PC-9 (cell line): ENCODE measurements around the gene RALGPS1. TPM values are rescaled to one million over a fixed set of nuclear protein-coding genes. Genes with fewer than 3 reads are reported as not detected.

ENCODE experiments used
- BruUV-seq: library from RNA; stranded (reverse); fragments of 400-500 nt; replicated peaks from 2 replicates; lab custom pipeline; 2021; lab: Mats Ljungman, UMichigan
- CTCF ChIA-PET: fragments of 300-600 bp; sonication (Branson Sonifier 250); formaldehyde crosslinking; loops from one replicate; lab custom pipeline; 2022; ENCODE audit warnings: antibody characterized with exemption; lab: Charles Lee
- POLR2A ChIA-PET: fragments of 300-600 bp; sonication (Branson Sonifier 250); formaldehyde crosslinking; loops from one replicate; lab custom pipeline; 2022; ENCODE audit warnings: antibody characterized with exemption; ENCODE audit not compliant: unreplicated experiment; lab: Charles Lee
- DNase-seq, 2 experiments: peaks; one replicate each; pipeline versions ENCODE4 v3.0.0 to v3.0.0-alpha.2; 2015 to 2022; ENCODE audit warnings: mixed read lengths in 1 of 2
- H2AFZ ChIP-seq: fragments of 200-600 bp; sonication (generic); 2 replicates; pipeline ENCODE4 v1.8.1; 2017; ENCODE audit warnings: antibody characterized with exemption
- H3F3A ChIP-seq: fragments of 200-600 bp; sonication (generic); 2 replicates; pipeline ENCODE4 v1.8.1; 2017; ENCODE audit warnings: antibody characterized with exemption, mild to moderate bottlenecking, low read depth; ENCODE audit not compliant: insufficient read depth
- H3K27ac ChIP-seq: fragments of 200-600 bp; sonication (generic); 2 replicates; pipeline ENCODE4 v1.6.1; 2016; ENCODE audit warnings: mixed run types
- H3K27me3 ChIP-seq: fragments of 200-600 bp; sonication (generic); 2 replicates; pipeline ENCODE4 v1.6.1; 2016; ENCODE audit warnings: low read depth, mixed run types; ENCODE audit not compliant: insufficient read depth
- H3K36me3 ChIP-seq: fragments of 200-600 bp; sonication (generic); 2 replicates; pipeline ENCODE4 v1.6.1; 2016; ENCODE audit warnings: low read depth, mixed run types
- H3K4me1 ChIP-seq: fragments of 200-600 bp; sonication (generic); replicated peaks from 2 replicates; pipeline ENCODE4 v1.6.1; 2016; ENCODE audit warnings: mixed run types; ENCODE audit not compliant: insufficient read depth
- H3K4me2 ChIP-seq: fragments of 200-600 bp; sonication (generic); 2 replicates; pipeline ENCODE4 v1.6.1; 2017; ENCODE audit warnings: mixed run types
- H3K4me3 ChIP-seq: fragments of 200-600 bp; sonication (generic); 2 replicates; pipeline ENCODE4 v1.6.1; 2016; ENCODE audit warnings: mixed run types
- H3K79me2 ChIP-seq: fragments of 200-600 bp; sonication (generic); 2 replicates; pipeline ENCODE4 v1.6.1; 2017; ENCODE audit warnings: low read depth, mixed run types
- H3K9me2 ChIP-seq: fragments of 200-600 bp; sonication (generic); 2 replicates; pipeline ENCODE4 v1.8.1; 2017; ENCODE audit warnings: mild to moderate bottlenecking; ENCODE audit not compliant: insufficient read depth
- H3K9me3 ChIP-seq: fragments of 200-600 bp; sonication (generic); 2 replicates; pipeline ENCODE4 v1.8.1; 2016; ENCODE audit warnings: low read depth; ENCODE audit not compliant: insufficient read depth
- H4K20me1 ChIP-seq: fragments of 200-600 bp; sonication (generic); 2 replicates; pipeline ENCODE4 v1.8.1; 2017; ENCODE audit not compliant: insufficient read depth
- EZH2 ChIP-seq: fragments of 200-600 bp; sonication (generic); IDR thresholded peaks from 2 replicates; pipeline ENCODE4 v1.8.0; 2017; ENCODE audit warnings: antibody characterized with exemption, low read depth
- intact Hi-C: fragments of 100-400 bp; cut with micrococcal nuclease; formaldehyde crosslinking; loops from one replicate; pipeline ENCODE4 v1.10.0; 2022; ENCODE audit not compliant: unreplicated experiment
- total RNA-seq: library from RNA; stranded (reverse); gene quantifications from 2 replicates; pipeline ENCODE4 v1.2.3, GENCODE V29; 2021
- TF ChIP-seq, protein P1 (sequence below): fragments of 200-600 bp; sonication (generic); conservative IDR thresholded peaks from 2 replicates; pipeline ENCODE4 v1.6.1; 2017; ENCODE audit warnings: mixed run types, antibody characterized with exemption, mild to moderate bottlenecking, moderate library complexity

RALGPS1 gene
- total RNA-seq, 1 experiment from 2014 or later: 23.3 TPM

DNA sequence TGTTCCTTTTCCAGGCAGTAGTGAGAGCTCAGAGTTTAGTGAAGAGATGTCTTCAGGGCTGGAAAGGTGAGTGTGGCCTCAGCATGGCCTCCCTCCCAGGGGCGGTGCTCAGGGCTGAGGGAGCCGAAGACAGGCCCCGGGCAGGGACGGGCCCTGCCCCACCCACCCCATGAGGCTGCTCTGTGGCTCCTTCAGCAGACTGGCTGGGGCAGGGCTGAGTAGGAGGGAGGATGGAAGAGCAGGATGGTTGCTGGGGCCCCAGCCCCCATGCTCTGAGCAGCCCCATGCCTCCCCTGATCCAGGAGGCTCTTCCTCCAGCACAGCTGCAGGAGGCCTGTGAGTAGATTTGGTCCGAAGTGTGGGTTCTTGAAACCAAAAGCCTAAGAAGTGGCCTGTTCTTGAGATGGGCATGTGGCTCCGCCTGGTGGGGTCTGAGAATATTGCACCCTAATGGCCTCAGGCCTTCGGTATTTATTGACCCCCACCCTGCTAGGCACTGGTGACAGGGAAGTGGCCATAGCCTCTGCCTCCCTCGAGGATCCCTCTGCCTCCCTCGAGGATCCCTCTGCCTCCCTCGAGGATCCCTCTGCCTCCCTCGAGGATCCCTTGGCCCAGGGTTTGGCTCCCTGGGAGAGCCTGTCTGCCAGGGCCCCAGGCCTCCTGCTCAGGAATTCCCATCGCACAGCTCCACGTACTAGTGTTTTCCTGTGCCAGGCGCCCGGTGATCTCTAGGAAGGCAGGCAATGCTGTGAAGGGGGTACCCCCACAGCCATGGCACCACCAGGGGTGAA lies 284.6 kb downstream of the RALGPS1 start:
- H3K27ac ChIP-seq: no peak overlapping the region
- intact Hi-C loops: loop anchor here (1.0 to 5.0 kb wide), 7 partner anchors 82 to 259 kb away; no protein-coding TSS in a partner anchor
- no peaks in the 10 kb centered on the region for H3K36me3 ChIP-seq
- no peaks in the 10 kb centered on the region for H4K20me1 ChIP-seq
- BruUV-seq: no TSS peak
- H2AFZ ChIP-seq: no peak overlapping the region
- peak overlapping the region; percentile 23 for H3K4me2 ChIP-seq
- TF ChIP-seq EZH2: no peak
- TF ChIP-seq, protein P1, sequence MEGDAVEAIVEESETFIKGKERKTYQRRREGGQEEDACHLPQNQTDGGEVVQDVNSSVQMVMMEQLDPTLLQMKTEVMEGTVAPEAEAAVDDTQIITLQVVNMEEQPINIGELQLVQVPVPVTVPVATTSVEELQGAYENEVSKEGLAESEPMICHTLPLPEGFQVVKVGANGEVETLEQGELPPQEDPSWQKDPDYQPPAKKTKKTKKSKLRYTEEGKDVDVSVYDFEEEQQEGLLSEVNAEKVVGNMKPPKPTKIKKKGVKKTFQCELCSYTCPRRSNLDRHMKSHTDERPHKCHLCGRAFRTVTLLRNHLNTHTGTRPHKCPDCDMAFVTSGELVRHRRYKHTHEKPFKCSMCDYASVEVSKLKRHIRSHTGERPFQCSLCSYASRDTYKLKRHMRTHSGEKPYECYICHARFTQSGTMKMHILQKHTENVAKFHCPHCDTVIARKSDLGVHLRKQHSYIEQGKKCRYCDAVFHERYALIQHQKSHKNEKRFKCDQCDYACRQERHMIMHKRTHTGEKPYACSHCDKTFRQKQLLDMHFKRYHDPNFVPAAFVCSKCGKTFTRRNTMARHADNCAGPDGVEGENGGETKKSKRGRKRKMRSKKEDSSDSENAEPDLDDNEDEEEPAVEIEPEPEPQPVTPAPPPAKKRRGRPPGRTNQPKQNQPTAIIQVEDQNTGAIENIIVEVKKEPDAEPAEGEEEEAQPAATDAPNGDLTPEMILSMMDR: peak; percentile 97
- CTCF ChIA-PET: interaction anchor here (0.6 to 1.4 kb wide), 7 partner anchors 213 to 258 kb away, joined by 3 to 10 read pairs (median 4); no protein-coding TSS in a partner anchor
- DNase-seq: peak; percentile 77 to 83
- no peaks in the 10 kb centered on the region for H3K79me2 ChIP-seq
- H3K27me3 ChIP-seq: no peaks in the 10 kb centered on the region
- H3K4me3 ChIP-seq: no peak overlapping the region
- POLR2A ChIA-PET: interaction anchor here (0.6 kb wide), 1 partner anchor 133 kb away, joined by 6 read pairs; no protein-coding TSS in a partner anchor
- peaks cover 9% of the 10 kb centered on the region; the same call in 1 of the 2 replicates for H3F3A ChIP-seq
- H3K9me3 ChIP-seq: no peaks in the 10 kb centered on the region
- H3K4me1 ChIP-seq: peaks cover 27% of the 10 kb centered on the region
- no peaks in the 10 kb centered on the region for H3K9me2 ChIP-seq

DNA sequence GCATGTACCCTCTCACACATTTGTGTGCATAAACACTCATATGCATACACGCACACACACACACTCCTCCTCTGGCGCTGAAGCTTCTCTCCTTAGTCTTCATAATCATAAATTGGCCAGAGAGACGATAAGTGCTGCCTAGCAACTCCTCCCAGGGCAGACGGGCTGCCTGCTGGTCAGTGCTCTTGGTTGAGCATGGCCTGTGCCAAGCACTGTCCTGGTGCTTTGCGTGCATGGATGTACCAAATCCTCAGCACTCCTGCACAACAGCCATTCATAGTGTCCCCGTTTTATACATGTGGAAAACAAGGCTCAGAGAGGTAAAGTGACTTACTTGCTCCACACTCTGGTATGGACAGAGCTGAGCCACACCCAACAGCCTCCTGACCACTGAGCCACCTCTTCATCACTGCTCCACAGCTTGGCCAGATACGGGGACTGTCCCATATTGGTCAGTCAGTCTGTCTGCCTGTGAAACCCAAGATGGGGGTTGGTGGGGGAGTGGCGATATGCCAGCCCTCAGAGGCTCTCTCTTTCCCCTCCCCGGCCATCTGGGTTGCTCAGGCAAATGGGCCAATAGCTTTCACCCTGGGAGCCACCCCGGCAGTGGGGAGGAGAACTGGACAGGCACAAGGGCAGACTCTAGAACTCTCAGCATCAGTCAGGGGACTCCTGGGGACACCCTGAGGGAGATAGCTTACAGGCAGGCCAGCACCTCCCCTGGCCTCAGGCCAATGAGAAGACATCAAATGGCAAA lies 285.7 kb downstream of the RALGPS1 start:
- POLR2A ChIA-PET: no interaction called here
- BruUV-seq: no TSS peak
- TF ChIP-seq EZH2: no peak
- TF ChIP-seq, protein P1: no peak
- Histone ChIP-seq H3K27ac (no peak overlapping the region), H3K9me2 (no peaks in the 10 kb centered on the region), H3K4me3 (no peak overlapping the region), H3K27me3 (no peaks in the 10 kb centered on the region), H3K4me2 (no peak overlapping the region), H3F3A (peaks cover 9% of the 10 kb centered on the region; the same call in 1 of the 2 replicates), H2AFZ (no peak overlapping the region), H4K20me1 (no peaks in the 10 kb centered on the region), H3K36me3 (no peaks in the 10 kb centered on the region), H3K4me1 (peaks cover 18% of the 10 kb centered on the region), H3K9me3 (no peaks in the 10 kb centered on the region), H3K79me2 (no peaks in the 10 kb centered on the region)
- CTCF ChIA-PET: interaction anchor here (0.6 kb wide), 1 partner anchor 223 kb away, joined by 4 read pairs; no protein-coding TSS in a partner anchor
- intact Hi-C loops: no loop called here
- no peak for DNase-seq

DNA sequence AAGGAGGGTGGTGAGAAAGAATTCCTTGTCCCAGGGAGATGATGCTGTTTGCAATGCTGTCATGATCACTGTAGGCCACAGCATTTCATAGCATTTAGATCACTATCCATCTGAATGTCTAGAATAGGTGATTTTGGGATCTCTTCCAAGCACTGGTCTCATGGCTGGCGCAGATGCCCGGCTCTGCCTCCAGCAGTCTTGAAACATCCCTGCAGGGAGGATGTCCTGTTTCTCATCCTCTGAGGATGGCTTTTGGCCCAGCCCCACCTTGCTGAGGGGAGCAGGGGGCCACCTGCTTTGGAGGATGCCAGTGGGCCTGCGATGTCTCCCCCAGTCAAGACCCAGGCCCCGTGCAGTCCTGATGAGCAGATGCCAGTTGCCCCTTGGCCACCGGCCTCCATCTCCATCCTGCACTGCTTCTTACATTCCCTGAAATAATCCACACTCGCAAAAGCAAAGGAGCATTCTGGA lies 286.5 kb downstream of the RALGPS1 start:
- no TSS peak for BruUV-seq
- H3K4me2 ChIP-seq: no peak overlapping the region
- H3F3A ChIP-seq: peaks cover 5% of the 10 kb centered on the region; the same call in 1 of the 2 replicates
- no peaks in the 10 kb centered on the region for H3K9me2 ChIP-seq
- no peaks in the 10 kb centered on the region for H3K79me2 ChIP-seq
- no peaks in the 10 kb centered on the region for H3K27me3 ChIP-seq
- H2AFZ ChIP-seq: no peak overlapping the region
- H4K20me1 ChIP-seq: no peaks in the 10 kb centered on the region
- no peaks in the 10 kb centered on the region for H3K36me3 ChIP-seq
- CTCF ChIA-PET: no interaction called here
- H3K4me3 ChIP-seq: no peak overlapping the region
- intact Hi-C loops: no loop called here
- DNase-seq: no peak
- H3K4me1 ChIP-seq: peaks cover 10% of the 10 kb centered on the region
- no peak overlapping the region for H3K27ac ChIP-seq
- H3K9me3 ChIP-seq: no peaks in the 10 kb centered on the region
- no peak for TF ChIP-seq EZH2
- TF ChIP-seq, protein P1: no peak
- POLR2A ChIA-PET: interaction anchor here (0.6 kb wide), 1 partner anchor 570 kb away, joined by 6 read pairs; no protein-coding TSS in a partner anchor
